H9 (cell line): Measurements from ENCODE around the gene DNAJC15. TPM values are rescaled to one million over a fixed set of nuclear protein-coding genes. Genes with fewer than 3 reads are reported as not detected.

ENCODE experiments used
- DNase-seq: peaks from one replicate; pipeline ENCODE4 v3.0.0-alpha.2; 2017
- H2AFZ ChIP-seq: one replicate; pipeline ENCODE4 v1.6.1; 2013; ENCODE audit warnings: mild to moderate bottlenecking, low read length, control low read depth, moderate library complexity
- H2AK5ac ChIP-seq: 2 replicates; pipeline ENCODE4 v1.6.1; 2013; ENCODE audit warnings: low read length, control low read depth, mixed read lengths; ENCODE audit not compliant: insufficient read length
- H2BK120ac ChIP-seq: one replicate; pipeline ENCODE4 v1.6.1; 2013; ENCODE audit warnings: low read depth, mild to moderate bottlenecking, low read length, control low read depth, inconsistent platforms; ENCODE audit not compliant: poor library complexity, severe bottlenecking
- H2BK12ac ChIP-seq: 2 replicates; pipeline ENCODE4 v1.6.1; 2013; ENCODE audit warnings: low read length, control low read depth, mixed read lengths, low read depth; ENCODE audit not compliant: insufficient read length
- H2BK15ac ChIP-seq: 2 replicates; pipeline ENCODE4 v1.6.1; 2013; ENCODE audit warnings: low read depth, low read length, control low read depth
- H2BK20ac ChIP-seq: one replicate; pipeline ENCODE4 v1.6.1; 2013; ENCODE audit warnings: low read depth, mild to moderate bottlenecking, low read length, control low read depth, inconsistent platforms; ENCODE audit not compliant: poor library complexity, severe bottlenecking
- H2BK5ac ChIP-seq: 2 replicates; pipeline ENCODE4 v1.6.1; 2013; ENCODE audit warnings: low read length, control low read depth, mixed read lengths; ENCODE audit not compliant: insufficient read length
- H3K14ac ChIP-seq: 2 replicates; pipeline ENCODE4 v1.6.1; 2013; ENCODE audit warnings: low read length, control low read depth; ENCODE audit not compliant: insufficient read depth
- H3K18ac ChIP-seq: 2 replicates; pipeline ENCODE4 v1.6.1; 2013; ENCODE audit warnings: low read depth, mild to moderate bottlenecking, mixed read lengths, low read length, control low read depth; ENCODE audit not compliant: insufficient read length
- H3K23ac ChIP-seq: 2 replicates; pipeline ENCODE4 v1.6.1; 2013; ENCODE audit warnings: low read length, control low read depth, mixed read lengths, low read depth; ENCODE audit not compliant: insufficient read length
- H3K23me2 ChIP-seq: 2 replicates; pipeline ENCODE4 v1.6.1; 2013; ENCODE audit warnings: low read depth, mild to moderate bottlenecking, mixed read lengths, low read length, control low read depth; ENCODE audit not compliant: insufficient read length, poor library complexity, severe bottlenecking
- H3K27ac ChIP-seq: 2 replicates; pipeline ENCODE4 v1.5.1; 2013; ENCODE audit warnings: low read length, control low read depth, mixed read lengths, low read depth; ENCODE audit not compliant: insufficient read length
- H3K27me3 ChIP-seq: 2 replicates; pipeline ENCODE4 v1.6.1; 2013; ENCODE audit warnings: low read length, control low read depth, inconsistent platforms; ENCODE audit not compliant: insufficient read depth
- H3K4ac ChIP-seq: 2 replicates; pipeline ENCODE4 v1.6.1; 2013; ENCODE audit warnings: low read depth, mild to moderate bottlenecking, control low read depth, inconsistent platforms, low read length, moderate library complexity
- H3K4me1 ChIP-seq: 2 replicates; pipeline ENCODE4 v1.6.1; 2013; ENCODE audit warnings: low read length, control low read depth, inconsistent platforms; ENCODE audit not compliant: insufficient read depth
- H3K4me2 ChIP-seq: 2 replicates; pipeline ENCODE4 v1.6.1; 2013; ENCODE audit warnings: low read length, control low read depth, mixed read lengths; ENCODE audit not compliant: insufficient read length, insufficient read depth
- H3K56ac ChIP-seq: 2 replicates; pipeline ENCODE4 v1.6.1; 2013; ENCODE audit warnings: low read depth, mild to moderate bottlenecking, mixed read lengths, low read length, control low read depth; ENCODE audit not compliant: insufficient read length
- H3K79me1 ChIP-seq: 2 replicates; pipeline ENCODE4 v1.6.1; 2013; ENCODE audit warnings: low read depth, mild to moderate bottlenecking, moderate library complexity, low read length, control low read depth, inconsistent platforms; ENCODE audit not compliant: insufficient read depth, poor library complexity, severe bottlenecking
- H3K79me2 ChIP-seq: 2 replicates; pipeline ENCODE4 v1.6.1; 2013; ENCODE audit warnings: low read length, control low read depth, inconsistent platforms; ENCODE audit not compliant: insufficient read depth
- H3K9ac ChIP-seq: 2 replicates; pipeline ENCODE4 v1.6.1; 2013; ENCODE audit warnings: low read length, control low read depth, mixed read lengths; ENCODE audit not compliant: insufficient read length; ENCODE audit errors: extremely low read depth
- H3K9me3 ChIP-seq: one replicate; pipeline ENCODE4 v1.6.1; 2013; ENCODE audit warnings: low read depth, low read length, inconsistent platforms; ENCODE audit not compliant: control insufficient read depth
- H3T11ph ChIP-seq: one replicate; pipeline ENCODE4 v1.6.1; 2013; ENCODE audit warnings: mild to moderate bottlenecking, low read length, control low read depth, inconsistent platforms
- H4K20me1 ChIP-seq: one replicate; pipeline ENCODE4 v1.6.1; 2013; ENCODE audit not compliant: control insufficient read depth, insufficient read length, insufficient read depth
- H4K5ac ChIP-seq: 2 replicates; pipeline ENCODE4 v1.6.1; 2013; ENCODE audit warnings: low read depth, mild to moderate bottlenecking, mixed read lengths, low read length, control low read depth; ENCODE audit not compliant: insufficient read length
- H4K8ac ChIP-seq: replicated peaks from 2 replicates; pipeline ENCODE4 v1.6.1; 2013; ENCODE audit warnings: low read length, control low read depth, mixed read lengths, low read depth; ENCODE audit not compliant: insufficient read length
- H4K91ac ChIP-seq: 2 replicates; pipeline ENCODE4 v1.6.1; 2013; ENCODE audit warnings: low read depth, mild to moderate bottlenecking, moderate library complexity, mixed read lengths, low read length, control low read depth; ENCODE audit not compliant: insufficient read length
- H3K27ac Mint-ChIP-seq, 3 experiments: 2 replicates in 2 of 3; 3 replicates in 1 of 3; pipeline ENCODE4 v1.8.0; 2020 to 2021; ENCODE audit warnings: mixed read lengths in 3 of 3, mild to moderate bottlenecking in 1 of 3, moderate library complexity in 1 of 3
- H3K27me3 Mint-ChIP-seq: 2 replicates; pipeline ENCODE4 v1.8.0; 2021; ENCODE audit warnings: low read depth, mild to moderate bottlenecking, moderate library complexity, mixed read lengths
- H3K36me3 Mint-ChIP-seq, 3 experiments: 2 replicates in 2 of 3; 3 replicates in 1 of 3; pipeline ENCODE4 v1.8.0; 2020 to 2021; ENCODE audit warnings: low read depth in 3 of 3, mixed read lengths in 3 of 3; ENCODE audit not compliant: insufficient read depth in 1 of 3
- H3K4me1 Mint-ChIP-seq, 2 experiments: 2 replicates each; pipeline ENCODE4 v1.8.0; 2020; ENCODE audit warnings: mixed read lengths in 2 of 2
- H3K4me3 Mint-ChIP-seq, 2 experiments: 2 replicates in 1 of 2; 3 replicates in 1 of 2; pipeline ENCODE4 v1.8.0; 2020 to 2021; ENCODE audit warnings: mild to moderate bottlenecking in 2 of 2, mixed read lengths in 2 of 2, moderate library complexity in 1 of 2
- H3K9me3 Mint-ChIP-seq, 2 experiments: 2 replicates in 1 of 2; 3 replicates in 1 of 2; pipeline ENCODE4 v1.8.0; 2020; ENCODE audit warnings: mild to moderate bottlenecking in 2 of 2, mixed read lengths in 2 of 2, moderate library complexity in 1 of 2
- CTCF ChIP-seq: fragments of 200-600 bp; sonication (generic); conservative IDR thresholded peaks from 3 replicates; pipeline ENCODE4 v1.8.0; 2021; ENCODE audit warnings: antibody characterized with exemption, mild to moderate bottlenecking
- WGBS: extraction: QIAGEN DNeasy Blood & Tissue Kit; methylation state at CpG from one replicate; pipeline ENCODE4 v1.1.7; 2013; ENCODE audit warnings: missing lambda C conversion rate, low lambda C conversion rate, mixed read lengths; ENCODE audit not compliant: insufficient read length; ENCODE audit errors: extremely low coverage; 5-methylcytosine and 5-hydroxymethylcytosine counted together
- total RNA-seq: library from RNA; stranded (reverse); gene quantifications from 2 replicates; pipeline ENCODE4 v1.2.1, GENCODE V29; 2021

The DNAJC15 gene
- total RNA-seq, 1 experiment from 2014 or later: 13.4 TPM

DNA sequence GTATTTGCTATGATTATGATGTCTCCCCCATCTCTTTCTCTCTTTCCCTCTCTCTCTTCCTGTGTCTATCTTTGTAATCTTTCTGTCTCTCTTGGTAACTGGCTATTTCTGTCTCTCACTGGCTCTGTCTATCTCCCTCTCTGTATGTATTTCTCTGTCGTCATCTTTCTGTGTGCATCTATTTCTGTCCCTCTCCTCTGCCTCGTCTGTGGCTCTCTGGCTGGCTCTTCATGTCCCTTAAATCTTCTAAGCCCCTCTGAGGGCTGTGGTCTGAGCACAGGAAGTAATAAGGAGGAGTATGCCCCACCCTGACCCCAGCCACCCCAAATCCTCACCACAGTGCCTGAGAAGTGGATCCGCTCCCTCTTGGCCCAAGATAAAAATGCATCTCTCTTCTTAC, 104.4 kb downstream of the DNAJC15 start:
- Mint-ChIP-seq H3K27me3 (no peaks in the 10 kb centered on the region), H3K9me3 (no peaks in the 10 kb centered on the region), H3K27ac (no peak overlapping the region; a peak in 1 of 7 replicates), H3K4me3 (no peak overlapping the region), H3K36me3 (no peaks in the 10 kb centered on the region), H3K4me1 (peaks cover 24 to 29% of the 10 kb centered on the region in 2 experiments)
- Histone ChIP-seq H3T11ph (no peak overlapping the region), H4K20me1 (no peaks in the 10 kb centered on the region), H3K18ac (no peak overlapping the region), H2BK15ac (no peak overlapping the region), H2AFZ (no peak overlapping the region), H4K91ac (no peak overlapping the region), H4K8ac (no peak overlapping the region), H2BK20ac (no peak overlapping the region), H3K79me2 (no peaks in the 10 kb centered on the region), H3K4me2 (no peak overlapping the region), H2BK12ac (no peak overlapping the region), H3K9ac (no peak overlapping the region), H2BK5ac (no peak overlapping the region), H2AK5ac (no peak overlapping the region), H3K4me1 (peaks cover 14% of the 10 kb centered on the region; the same call in 1 of the 2 replicates), H3K23me2 (no peaks in the 10 kb centered on the region), H3K27me3 (no peaks in the 10 kb centered on the region), H3K23ac (no peak overlapping the region), H3K27ac (no peak overlapping the region), H3K4ac (no peak overlapping the region), H3K79me1 (no peaks in the 10 kb centered on the region), H4K5ac (no peak overlapping the region), H3K9me3 (no peaks in the 10 kb centered on the region), H3K14ac (no peak overlapping the region), H2BK120ac (no peak overlapping the region), H3K56ac (no peak overlapping the region)
- DNase-seq: no peak
- TF ChIP-seq CTCF: no peak
- WGBS: no CpG with 5 or more reads among the region's 3 CpGs
